K562 (cell line): ENCODE measurements around the gene ALDH9A1. TPM values are rescaled to one million over a fixed set of nuclear protein-coding genes. Genes with fewer than 3 reads are reported as not detected.

Source experiments
- ARID2 ChIP-seq: fragments of 450-650 bp; IDR thresholded peaks from 2 replicates; pipeline ENCODE4 v1.6.1; 2017; ENCODE audit warnings: antibody characterized with exemption, mild to moderate bottlenecking
- ATF1 ChIP-seq, 2 experiments: fragments of 450-650 bp in 1 of 2; IDR thresholded peaks; 2 replicates each; pipeline ENCODE4 v1.6.1; 2016; ENCODE audit warnings: missing compliant biosample characterization in 1 of 2, missing genetic modification characterization in 1 of 2
- BRCA1 ChIP-seq, 2 experiments: fragments of 450-650 bp in 1 of 2; sonication (generic) in 1 of 2; formaldehyde crosslinking in 1 of 2; IDR thresholded peaks; 2 replicates each; pipeline versions ENCODE4 v1.5.0 to v1.6.1; 2017 to 2020; ENCODE audit warnings: mild to moderate bottlenecking in 1 of 2, missing genetic modification reagents in 1 of 2
- CBX1 ChIP-seq: sonication (generic); IDR thresholded peaks from 2 replicates; pipeline ENCODE4 v1.6.1; 2016; ENCODE audit warnings: antibody characterized with exemption, low read depth, mild to moderate bottlenecking
- CCNT2 ChIP-seq: IDR thresholded peaks from 2 replicates; pipeline ENCODE4 v1.6.1; 2011; ENCODE audit warnings: borderline replicate concordance, low read depth, mild to moderate bottlenecking, moderate library complexity, mixed read lengths, low read length; ENCODE audit not compliant: insufficient read length; ENCODE audit errors: extremely low read depth
- FOXM1 ChIP-seq, 2 experiments: fragments of 450-650 bp in 1 of 2; sonication (generic) in 1 of 2; formaldehyde crosslinking in 1 of 2; IDR thresholded peaks; 2 replicates each; pipeline versions ENCODE4 v1.6.1 to v1.9.0; 2017 to 2022; ENCODE audit warnings: low read depth in 2 of 2, mild to moderate bottlenecking in 2 of 2, missing genetic modification reagents in 1 of 2, moderate library complexity in 1 of 2
- HDAC1 ChIP-seq, 2 experiments: fragments of 450-650 bp; IDR thresholded peaks; 2 replicates each; pipeline ENCODE4 v1.6.1; 2016 to 2017; ENCODE audit warnings: inconsistent platforms in 1 of 2, mild to moderate bottlenecking in 1 of 2, moderate library complexity in 1 of 2
- ILF3 ChIP-seq: fragments of 450-650 bp; IDR thresholded peaks from 2 replicates; pipeline ENCODE4 v1.6.1; 2018; ENCODE audit warnings: antibody characterized with exemption, mild to moderate bottlenecking, moderate library complexity, borderline replicate concordance
- MIER1 ChIP-seq: fragments of 450-650 bp; IDR thresholded peaks from 2 replicates; pipeline ENCODE4 v1.6.1; 2016; ENCODE audit warnings: antibody characterized with exemption, mild to moderate bottlenecking, low read depth
- MXI1 ChIP-seq: IDR thresholded peaks from 2 replicates; pipeline ENCODE4 v1.6.1; 2011; ENCODE audit warnings: low read depth, mild to moderate bottlenecking, improper control_type of control experiment, low read length
- NFATC3 ChIP-seq: fragments of 450-650 bp; IDR thresholded peaks from 2 replicates; pipeline ENCODE4 v1.6.1; 2017; ENCODE audit warnings: mild to moderate bottlenecking
- NRF1 ChIP-seq, 2 experiments: fragments of 450-650 bp; IDR thresholded peaks in 1 of 2; conservative IDR thresholded peaks in 1 of 2; 2 replicates each; pipeline ENCODE4 v1.6.1; 2014; ENCODE audit warnings: mild to moderate bottlenecking in 2 of 2
- PHB ChIP-seq: fragments of 250-450 bp; sonication (Bioruptor Pico); IDR thresholded peaks from 2 replicates; pipeline ENCODE4 v1.5.0; 2021
- PRMT5 ChIP-seq: sonication (generic); formaldehyde crosslinking; IDR thresholded peaks from 2 replicates; pipeline ENCODE4 v1.5.0; 2020; ENCODE audit warnings: missing genetic modification reagents
- SAFB ChIP-seq: fragments of 200-400 bp; formaldehyde crosslinking; IDR thresholded peaks from 2 replicates; pipeline ENCODE4 v1.6.1; 2017; ENCODE audit warnings: low read depth, low read length, borderline replicate concordance
- SP2 ChIP-seq: IDR thresholded peaks from 2 replicates; pipeline ENCODE4 v1.6.1; 2011; ENCODE audit warnings: mild to moderate bottlenecking, low read depth, low read length, moderate library complexity; ENCODE audit not compliant: poor library complexity, severe bottlenecking; ENCODE audit errors: extremely low read depth
- YBX1 ChIP-seq: fragments of 450-650 bp; IDR thresholded peaks from 2 replicates; pipeline ENCODE4 v1.7.1; 2016; ENCODE audit warnings: mild to moderate bottlenecking
- ZC3H8 ChIP-seq: fragments of 450-650 bp; IDR thresholded peaks from 2 replicates; pipeline ENCODE4 v1.6.1; 2017
- ZNF24 ChIP-seq: fragments of 450-650 bp; IDR thresholded peaks from 2 replicates; pipeline ENCODE4 v1.6.1; 2016
- ZZZ3 ChIP-seq: fragments of 450-650 bp; IDR thresholded peaks from 2 replicates; pipeline ENCODE4 v1.6.1; 2016; ENCODE audit warnings: antibody characterized with exemption, mild to moderate bottlenecking, moderate library complexity
- polyA plus RNA-seq, 8 experiments: library from polyadenylated mRNA; depleted of rRNA in 4 of 8; stranded (reverse) in 5 of 8; unstranded in 3 of 8; fragments of >200 nt; fragmentation: Nextera tagmentation in 2 of 8; fragmentation: Illumina TruSeq in 1 of 8; extraction: Ambion mirVana in 2 of 8; extraction: Trizol in 1 of 8; gene quantifications; 2 replicates each; pipeline versions ENCODE4 v1.2.1 to v1.2.3, GENCODE V29; 2011 to 2014; ENCODE audit warnings: inconsistent platforms in 1 of 8, missing spikeins in 1 of 8
- total RNA-seq, 7 experiments: library from RNA; depleted of rRNA in 6 of 7; stranded (reverse); fragments of >200 nt in 6 of 7; fragmentation: Illumina TruSeq in 2 of 7; extraction: Trizol in 2 of 7; gene quantifications; 2 replicates each; pipeline versions ENCODE4 v1.2.1 to v1.2.3, GENCODE V29; 2011 to 2021; ENCODE audit warnings: low replicate concordance in 1 of 7
- TF ChIP-seq, protein P1 (sequence below), 3 experiments: IDR thresholded peaks in 2 of 3; conservative IDR thresholded peaks in 1 of 3; 2 replicates each; pipeline ENCODE4 v1.5.1; 2011 to 2012; ENCODE audit warnings: low read length in 3 of 3, mild to moderate bottlenecking in 3 of 3, control low read depth in 2 of 3, improper control_type of control experiment in 1 of 3, inconsistent platforms in 1 of 3, low read depth in 1 of 3, mixed read lengths in 1 of 3, moderate library complexity in 1 of 3; ENCODE audit not compliant: insufficient read depth in 2 of 3
- TF ChIP-seq, protein P2 (sequence below): sonication (generic); formaldehyde crosslinking; IDR thresholded peaks from 2 replicates; pipeline ENCODE4 v1.8.0; 2022; ENCODE audit warnings: missing genetic modification reagents, mild to moderate bottlenecking, borderline replicate concordance
- TF ChIP-seq, protein P3 (sequence below): fragments of 450-650 bp; IDR thresholded peaks from 2 replicates; pipeline ENCODE4 v1.7.0; 2016; ENCODE audit warnings: borderline replicate concordance

The ALDH9A1 gene
- total and polyA plus RNA-seq, 9 of the 15 experiments (the other 6 are each of a cell fraction or from before 2014, with no cell fraction given) = 26.5 to 54.3 (median 39.2) TPM

DNA sequence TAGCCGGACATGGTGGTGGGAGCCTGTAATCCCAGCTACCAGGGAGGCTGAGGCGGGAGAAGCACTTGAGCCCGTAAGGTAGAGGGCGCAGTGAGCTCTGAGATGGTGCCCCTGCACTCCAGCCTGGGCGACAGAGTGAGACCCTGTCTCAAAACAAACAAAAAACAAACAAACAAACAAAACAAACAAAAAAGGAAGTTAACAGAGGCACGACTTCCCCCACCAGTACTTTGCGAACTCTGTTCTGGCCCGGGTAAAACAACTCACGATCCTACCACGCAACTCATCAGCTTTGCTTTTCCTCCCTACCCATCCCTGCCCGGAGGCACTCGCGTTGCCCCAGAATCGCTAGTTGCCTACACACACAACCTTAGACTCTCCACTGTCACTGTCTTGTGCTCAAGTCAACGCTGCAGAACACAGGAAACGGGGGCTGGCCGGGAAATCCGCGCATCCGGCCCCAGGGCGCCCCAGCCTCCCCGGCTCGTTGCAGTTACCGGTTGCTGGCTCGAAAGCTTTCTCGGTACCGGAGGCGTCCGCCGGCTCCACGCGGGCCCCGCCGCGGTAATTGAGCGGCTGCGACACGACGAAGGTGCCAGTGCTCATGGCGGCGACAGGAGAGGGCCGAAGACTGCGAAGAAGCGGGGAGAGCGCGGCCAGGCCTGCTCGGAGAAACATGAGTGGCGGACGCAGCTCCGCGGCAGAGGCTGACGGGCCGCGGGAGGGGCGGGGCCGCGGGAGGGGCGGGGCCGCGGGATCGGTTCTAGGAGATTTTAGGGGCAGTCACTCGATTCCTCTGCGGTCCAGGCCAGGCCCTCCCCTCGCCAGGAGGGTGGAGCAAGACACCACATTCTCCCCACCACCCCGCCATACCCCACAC, at the start of gene ALDH9A1 (continued):
- TF ChIP-seq ILF3 (peak; percentile 25; the same call in 1 of the 2 replicates), ZC3H8 (no peak), PHB (CRISPR knock-in tag) (no peak), FOXM1 (IDR thresholded peaks at IDR 0.05; ENCODE audit: low read depth) (no peak), FOXM1 (CRISPR knock-in tag; IDR thresholded peaks at IDR 0.05; ENCODE audit: low read depth) (0 out of 2 replicates have a peak, but pooled peaks have one; percentile 45), MIER1 (0 out of 2 replicates have a peak, but pooled peaks have one; percentile 41), ATF1 (CRISPR knock-in tag; IDR thresholded peaks at IDR 0.05) (no peak), ATF1 (tag; IDR thresholded peaks at IDR 0.05) (peak; percentile 71), PRMT5 (peak; percentile 72; the same call in 1 of the 2 replicates), BRCA1 (IDR thresholded peaks at IDR 0.05) (no peak), BRCA1 (CRISPR knock-in tag; IDR thresholded peaks at IDR 0.05) (0 out of 2 replicates have a peak, but pooled peaks have one; percentile 87), NFATC3 (0 out of 2 replicates have a peak, but pooled peaks have one; percentile 38), SAFB (peak; percentile 30; the same call in 1 of the 2 replicates), MXI1 (no peak), ARID2 (peak; percentile 67; the same call in 1 of the 2 replicates), SP2 (peak; percentile 0), CBX1 (peak; percentile 70; the same call in 1 of the 2 replicates), HDAC1 (IDR thresholded peaks at IDR 0.05) (peak in 1 of 2 experiments; percentile 79; a peak in 2 of 4 replicates), CCNT2 (peak; percentile 36), YBX1 (no peak), NRF1 (conservative IDR thresholded peaks at IDR 0.05 in 1 of 2, IDR thresholded peaks at IDR 0.05 in 1 of 2) (peak; percentile 44 to 54; a peak in 2 of 4 replicates), ZZZ3 (0 out of 2 replicates have a peak, but pooled peaks have one; percentile 32), ZNF24 (peak; percentile 46; the same call in 1 of the 2 replicates)
- TF ChIP-seq, protein P1, sequence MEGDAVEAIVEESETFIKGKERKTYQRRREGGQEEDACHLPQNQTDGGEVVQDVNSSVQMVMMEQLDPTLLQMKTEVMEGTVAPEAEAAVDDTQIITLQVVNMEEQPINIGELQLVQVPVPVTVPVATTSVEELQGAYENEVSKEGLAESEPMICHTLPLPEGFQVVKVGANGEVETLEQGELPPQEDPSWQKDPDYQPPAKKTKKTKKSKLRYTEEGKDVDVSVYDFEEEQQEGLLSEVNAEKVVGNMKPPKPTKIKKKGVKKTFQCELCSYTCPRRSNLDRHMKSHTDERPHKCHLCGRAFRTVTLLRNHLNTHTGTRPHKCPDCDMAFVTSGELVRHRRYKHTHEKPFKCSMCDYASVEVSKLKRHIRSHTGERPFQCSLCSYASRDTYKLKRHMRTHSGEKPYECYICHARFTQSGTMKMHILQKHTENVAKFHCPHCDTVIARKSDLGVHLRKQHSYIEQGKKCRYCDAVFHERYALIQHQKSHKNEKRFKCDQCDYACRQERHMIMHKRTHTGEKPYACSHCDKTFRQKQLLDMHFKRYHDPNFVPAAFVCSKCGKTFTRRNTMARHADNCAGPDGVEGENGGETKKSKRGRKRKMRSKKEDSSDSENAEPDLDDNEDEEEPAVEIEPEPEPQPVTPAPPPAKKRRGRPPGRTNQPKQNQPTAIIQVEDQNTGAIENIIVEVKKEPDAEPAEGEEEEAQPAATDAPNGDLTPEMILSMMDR (IDR thresholded peaks at IDR 0.05 in 2 of 3, conservative IDR thresholded peaks at IDR 0.05 in 1 of 3; ENCODE audit: insufficient read depth in 2 of 3, low read depth in 1 of 3, low read length in 3 of 3) = peak; percentile 45 to 64 (median 47)
- TF ChIP-seq, protein P2, sequence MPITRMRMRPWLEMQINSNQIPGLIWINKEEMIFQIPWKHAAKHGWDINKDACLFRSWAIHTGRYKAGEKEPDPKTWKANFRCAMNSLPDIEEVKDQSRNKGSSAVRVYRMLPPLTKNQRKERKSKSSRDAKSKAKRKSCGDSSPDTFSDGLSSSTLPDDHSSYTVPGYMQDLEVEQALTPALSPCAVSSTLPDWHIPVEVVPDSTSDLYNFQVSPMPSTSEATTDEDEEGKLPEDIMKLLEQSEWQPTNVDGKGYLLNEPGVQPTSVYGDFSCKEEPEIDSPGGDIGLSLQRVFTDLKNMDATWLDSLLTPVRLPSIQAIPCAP (CRISPR knock-in tag) = no peak
- TF ChIP-seq, protein P3, sequence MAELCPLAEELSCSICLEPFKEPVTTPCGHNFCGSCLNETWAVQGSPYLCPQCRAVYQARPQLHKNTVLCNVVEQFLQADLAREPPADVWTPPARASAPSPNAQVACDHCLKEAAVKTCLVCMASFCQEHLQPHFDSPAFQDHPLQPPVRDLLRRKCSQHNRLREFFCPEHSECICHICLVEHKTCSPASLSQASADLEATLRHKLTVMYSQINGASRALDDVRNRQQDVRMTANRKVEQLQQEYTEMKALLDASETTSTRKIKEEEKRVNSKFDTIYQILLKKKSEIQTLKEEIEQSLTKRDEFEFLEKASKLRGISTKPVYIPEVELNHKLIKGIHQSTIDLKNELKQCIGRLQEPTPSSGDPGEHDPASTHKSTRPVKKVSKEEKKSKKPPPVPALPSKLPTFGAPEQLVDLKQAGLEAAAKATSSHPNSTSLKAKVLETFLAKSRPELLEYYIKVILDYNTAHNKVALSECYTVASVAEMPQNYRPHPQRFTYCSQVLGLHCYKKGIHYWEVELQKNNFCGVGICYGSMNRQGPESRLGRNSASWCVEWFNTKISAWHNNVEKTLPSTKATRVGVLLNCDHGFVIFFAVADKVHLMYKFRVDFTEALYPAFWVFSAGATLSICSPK = peak; percentile 94
